A549 (cell line): ENCODE data around the gene SFRP5. TPM values are rescaled to one million over a fixed set of nuclear protein-coding genes. Genes with fewer than 3 reads are reported as not detected.

ENCODE experiments used
- ATAC-seq, 2 experiments: fragments of 200-7000 bp in 1 of 2; fragments of >200 bp in 1 of 2; cut with Nextera tagmentation in 1 of 2; cut with Tn5 transposase in 1 of 2; 3 replicates each; pipeline versions ENCODE4 v1.8.0 to v1.9.1; 2018 to 2020; ENCODE audit warnings: mild to moderate bottlenecking in 1 of 2, moderate library complexity in 1 of 2
- CTCF ChIA-PET: fragments of 300-600 bp; sonication (Branson Sonifier 250); formaldehyde crosslinking; extraction: SDS; loops from one replicate; lab custom pipeline; 2021; ENCODE audit warnings: antibody characterized with exemption, inconsistent platforms; lab: Yijun Ruan, JAX
- POLR2A ChIA-PET: fragments of 350-600 bp; formaldehyde crosslinking; extraction: SDS; loops from one replicate; lab custom pipeline; 2021; ENCODE audit warnings: antibody characterized with exemption, inconsistent platforms; lab: Yijun Ruan, JAX
- DNase-seq, 2 experiments: peaks; one replicate each; pipeline versions ENCODE4 v3.0.0 to v3.0.0-alpha.2; 2011 to 2016; ENCODE audit warnings: low read depth in 1 of 2, low spot score in 1 of 2
- FAIRE-seq: peaks from 2 replicates; lab custom pipeline; 2011; peaks lifted over from hg19 to GRCh38; lab: Jason Lieb, UNC
- H3K27ac ChIP-seq, 2 experiments: fragments of >200 bp; sonication (Bioruptor Twin); formaldehyde crosslinking; 3 replicates each; pipeline ENCODE4 v1.5.1; 2016 to 2017
- H3K4me1 ChIP-seq: fragments of >200 bp; sonication (Bioruptor Twin); formaldehyde crosslinking; 3 replicates; pipeline ENCODE4 v1.6.1; 2016
- H3K4me2 ChIP-seq: fragments of >200 bp; sonication (Bioruptor Twin); formaldehyde crosslinking; 3 replicates; pipeline ENCODE4 v1.6.1; 2016
- H3K4me3 ChIP-seq: fragments of >200 bp; sonication (Bioruptor Twin); formaldehyde crosslinking; 3 replicates; pipeline ENCODE4 v1.5.1; 2016
- H3K9me3 ChIP-seq: fragments of >200 bp; sonication (Bioruptor Twin); formaldehyde crosslinking; 3 replicates; pipeline ENCODE4 v1.6.1; 2016
- ATOH8 ChIP-seq: fragments of 250-450 bp; sonication (Bioruptor Pico); IDR thresholded peaks from 2 replicates; pipeline ENCODE4 v1.5.0; 2020; ENCODE audit warnings: low read depth, mild to moderate bottlenecking, moderate library complexity
- CHD4 ChIP-seq: fragments of 200-600 bp; sonication (generic); IDR thresholded peaks from 2 replicates; pipeline ENCODE4 v1.6.1; 2016; ENCODE audit warnings: antibody characterized with exemption, mild to moderate bottlenecking, borderline replicate concordance
- EHF ChIP-seq: fragments of 250-450 bp; sonication (Bioruptor Pico); IDR thresholded peaks from 2 replicates; pipeline ENCODE4 v1.5.0; 2020; ENCODE audit warnings: mild to moderate bottlenecking
- EP300 ChIP-seq, 2 experiments: fragments of >200 bp; sonication (Bioruptor Twin); formaldehyde crosslinking; IDR thresholded peaks; 2 replicates in 1 of 2; 3 replicates in 1 of 2; pipeline ENCODE4 v1.6.1; 2016 to 2017
- FOSB ChIP-seq: fragments of 250-450 bp; sonication (Bioruptor Pico); IDR thresholded peaks from 2 replicates; pipeline ENCODE4 v1.5.0; 2020; ENCODE audit warnings: mild to moderate bottlenecking, moderate library complexity
- HDAC2 ChIP-seq: fragments of 200-600 bp; sonication (generic); IDR thresholded peaks from 2 replicates; pipeline ENCODE4 v1.6.1; 2016
- HEYL ChIP-seq: fragments of 250-450 bp; sonication (Bioruptor Pico); IDR thresholded peaks from 2 replicates; pipeline ENCODE4 v1.8.0; 2021; ENCODE audit warnings: mild to moderate bottlenecking, moderate library complexity
- HOXB13 ChIP-seq: fragments of 250-450 bp; sonication (Bioruptor Pico); IDR thresholded peaks from 2 replicates; pipeline ENCODE4 v1.5.0; 2020; ENCODE audit warnings: low read depth, mild to moderate bottlenecking, moderate library complexity
- HOXB5 ChIP-seq: fragments of 250-450 bp; sonication (Bioruptor Pico); IDR thresholded peaks from 2 replicates; pipeline ENCODE4 v1.5.0; 2020; ENCODE audit warnings: mild to moderate bottlenecking, moderate library complexity
- JUNB ChIP-seq: fragments of >200 bp; sonication (Bioruptor Twin); formaldehyde crosslinking; IDR thresholded peaks from 2 replicates; pipeline ENCODE4 v1.6.1; 2016
- KDM1A ChIP-seq: fragments of 200-600 bp; sonication (generic); IDR thresholded peaks from 2 replicates; pipeline ENCODE4 v1.6.1; 2016; ENCODE audit warnings: low read depth, mild to moderate bottlenecking
- NFE2L2 ChIP-seq: fragments of 150-350 bp; conservative IDR thresholded peaks from 2 replicates; pipeline ENCODE4 v1.6.1; 2014; ENCODE audit warnings: low read length
- NPAS2 ChIP-seq: fragments of 250-450 bp; sonication (Bioruptor Pico); IDR thresholded peaks from 2 replicates; pipeline ENCODE4 v1.8.0; 2022; ENCODE audit warnings: mild to moderate bottlenecking, moderate library complexity, borderline replicate concordance
- RAD21 ChIP-seq, 2 experiments: fragments of >200 bp in 1 of 2; sonication (Bioruptor Twin) in 1 of 2; formaldehyde crosslinking in 1 of 2; IDR thresholded peaks in 1 of 2; conservative IDR thresholded peaks in 1 of 2; 2 replicates in 1 of 2; 3 replicates in 1 of 2; pipeline ENCODE4 v1.6.1; 2012 to 2018; ENCODE audit warnings: inconsistent platforms in 1 of 2
- RNF2 ChIP-seq: fragments of 200-600 bp; sonication (generic); IDR thresholded peaks from 2 replicates; pipeline ENCODE4 v1.6.1; 2016; ENCODE audit warnings: low read depth, mild to moderate bottlenecking, antibody characterized with exemption, moderate library complexity, borderline replicate concordance
- ZFP36 ChIP-seq: fragments of 450-650 bp; IDR thresholded peaks from 2 replicates; pipeline ENCODE4 v1.6.1; 2014; ENCODE audit warnings: borderline replicate concordance; ENCODE audit not compliant: partially characterized antibody
- ZNF302 ChIP-seq: fragments of 250-450 bp; sonication (Bioruptor Pico); IDR thresholded peaks from 2 replicates; pipeline ENCODE4 v1.9.0; 2021; ENCODE audit warnings: inconsistent platforms, mild to moderate bottlenecking, moderate library complexity
- WGBS: methylation state at CpG from one replicate; pipeline ENCODE4 v1.1.6; 2017; ENCODE audit errors: missing lambda C conversion rate; 5-methylcytosine and 5-hydroxymethylcytosine counted together
- polyA plus RNA-seq, 4 experiments: library from polyadenylated mRNA; depleted of rRNA in 3 of 4; stranded (reverse); fragments of >200 nt; fragmentation: RNase III in 1 of 4; extraction: RNeasy Plus Mini Kit Qiagen cat#74134 plus additional on column Dnase treatment in 1 of 4; gene quantifications; 2 replicates in 3 of 4; 3 replicates in 1 of 4; pipeline ENCODE4 v1.2.3, GENCODE V29; 2011 to 2017
- TF ChIP-seq, protein P1 (sequence below): IDR thresholded peaks from 2 replicates; pipeline ENCODE4 v1.6.1; 2012
- TF ChIP-seq, protein P2 (sequence below): fragments of 450-650 bp; IDR thresholded peaks from 2 replicates; pipeline ENCODE4 v1.6.1; 2014; ENCODE audit warnings: antibody characterized with exemption
- TF ChIP-seq, protein P3 (sequence below): IDR thresholded peaks from 2 replicates; pipeline ENCODE4 v1.6.1; 2012
- TF ChIP-seq, protein P4 (sequence below): fragments of >200 bp; sonication (Bioruptor Twin); formaldehyde crosslinking; IDR thresholded peaks from 3 replicates; pipeline ENCODE4 v1.5.1; 2016

The SFRP5 gene
- polyA plus RNA-seq, 2 of the 4 experiments (the other 2 are of a cell fraction), result 0.50 to 1.2 TPM

DNA sequence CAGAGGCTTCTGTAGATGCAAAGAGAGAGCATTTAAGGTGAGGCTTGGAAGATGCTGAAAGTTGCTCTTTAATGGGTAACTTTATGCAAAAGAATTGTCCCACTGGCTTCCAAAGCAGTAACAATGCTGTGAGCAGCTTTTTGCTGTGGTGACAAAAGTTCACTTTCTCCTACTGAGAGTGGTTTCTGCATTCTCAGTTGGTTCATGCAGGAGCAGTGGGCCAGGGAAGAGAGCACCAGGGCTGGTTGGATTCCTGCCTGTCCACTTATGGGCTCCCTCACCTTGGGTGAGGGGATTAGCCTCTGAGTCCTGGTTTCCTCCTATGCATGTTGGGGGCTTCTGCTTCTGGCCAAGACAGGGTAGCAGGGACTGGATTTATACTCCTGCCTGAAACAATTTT is 46.8 kb upstream of the SFRP5 start:
- CTCF ChIA-PET, result interaction anchor here (1.0 to 2.8 kb wide), 3 partner anchors 10 to 51 kb away, joined by 3 to 8 read pairs (median 3); no protein-coding TSS in a partner anchor

GRCh38 chr10:97816609-97817008 is 44.8 kb upstream of the SFRP5 start:
- ChIA-PET CTCF (interaction anchor here (0.6 to 2.8 kb wide), 4 partner anchors 12 to 133 kb away, joined by 3 to 8 read pairs (median 5); no protein-coding TSS in a partner anchor), POLR2A (no interaction called here)
- ATAC-seq, result no peak
- Histone ChIP-seq H3K4me1 (peaks cover 28% of the 10 kb centered on the region), H3K27ac (peak overlapping the region in 1 of 2 experiments; percentile 5; a peak in 1 of 6 replicates), H3K4me2 (no peak overlapping the region), H3K4me3 (no peak overlapping the region), H3K9me3 (no peaks in the 10 kb centered on the region)
- WGBS, result 80% methylated on average over 4 of the region's 4 CpGs
- no peak for DNase-seq
- FAIRE-seq, result no peak
- TF ChIP-seq, protein P1, sequence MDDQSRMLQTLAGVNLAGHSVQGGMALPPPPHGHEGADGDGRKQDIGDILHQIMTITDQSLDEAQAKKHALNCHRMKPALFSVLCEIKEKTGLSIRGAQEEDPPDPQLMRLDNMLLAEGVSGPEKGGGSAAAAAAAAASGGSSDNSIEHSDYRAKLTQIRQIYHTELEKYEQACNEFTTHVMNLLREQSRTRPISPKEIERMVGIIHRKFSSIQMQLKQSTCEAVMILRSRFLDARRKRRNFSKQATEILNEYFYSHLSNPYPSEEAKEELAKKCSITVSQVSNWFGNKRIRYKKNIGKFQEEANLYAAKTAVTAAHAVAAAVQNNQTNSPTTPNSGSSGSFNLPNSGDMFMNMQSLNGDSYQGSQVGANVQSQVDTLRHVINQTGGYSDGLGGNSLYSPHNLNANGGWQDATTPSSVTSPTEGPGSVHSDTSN, result no peak
- TF ChIP-seq HEYL (CRISPR knock-in tag) (no peak), ATOH8 (no peak), HOXB5 (CRISPR knock-in tag) (no peak), NFE2L2 (no peak), NPAS2 (CRISPR knock-in tag) (no peak), ZFP36 (no peak)

More for the DNA sequence above, 46.8 kb upstream of the SFRP5 start:
- no peaks in the 10 kb centered on the region for H3K9me3 ChIP-seq
- H3K4me1 ChIP-seq, result peaks cover 21% of the 10 kb centered on the region
- H3K4me3 ChIP-seq, result no peak overlapping the region
- H3K27ac ChIP-seq, result 0 out of 6 replicates have a peak overlapping the region, but pooled peaks of 1 of the 2 experiments have one; percentile 8
- FAIRE-seq, result no peak
- H3K4me2 ChIP-seq, result no peak overlapping the region
- no peak for ATAC-seq
- POLR2A ChIA-PET, result no interaction called here
- TF ChIP-seq KDM1A (no peak), CHD4 (no peak), FOSB (CRISPR knock-in tag) (no peak), EP300 (IDR thresholded peaks at IDR 0.05) (no peak), EHF (CRISPR knock-in tag) (no peak), JUNB (no peak), HOXB13 (CRISPR knock-in tag) (no peak), ZNF302 (CRISPR knock-in tag) (no peak), RAD21 (conservative IDR thresholded peaks at IDR 0.05 in 1 of 2, IDR thresholded peaks at IDR 0.05 in 1 of 2) (no peak), RNF2 (no peak), HDAC2 (no peak)
- TF ChIP-seq, protein P2, sequence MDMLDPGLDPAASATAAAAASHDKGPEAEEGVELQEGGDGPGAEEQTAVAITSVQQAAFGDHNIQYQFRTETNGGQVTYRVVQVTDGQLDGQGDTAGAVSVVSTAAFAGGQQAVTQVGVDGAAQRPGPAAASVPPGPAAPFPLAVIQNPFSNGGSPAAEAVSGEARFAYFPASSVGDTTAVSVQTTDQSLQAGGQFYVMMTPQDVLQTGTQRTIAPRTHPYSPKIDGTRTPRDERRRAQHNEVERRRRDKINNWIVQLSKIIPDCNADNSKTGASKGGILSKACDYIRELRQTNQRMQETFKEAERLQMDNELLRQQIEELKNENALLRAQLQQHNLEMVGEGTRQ, result no peak
- TF ChIP-seq, protein P3, sequence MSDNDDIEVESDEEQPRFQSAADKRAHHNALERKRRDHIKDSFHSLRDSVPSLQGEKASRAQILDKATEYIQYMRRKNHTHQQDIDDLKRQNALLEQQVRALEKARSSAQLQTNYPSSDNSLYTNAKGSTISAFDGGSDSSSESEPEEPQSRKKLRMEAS, result no peak
- TF ChIP-seq, protein P4, sequence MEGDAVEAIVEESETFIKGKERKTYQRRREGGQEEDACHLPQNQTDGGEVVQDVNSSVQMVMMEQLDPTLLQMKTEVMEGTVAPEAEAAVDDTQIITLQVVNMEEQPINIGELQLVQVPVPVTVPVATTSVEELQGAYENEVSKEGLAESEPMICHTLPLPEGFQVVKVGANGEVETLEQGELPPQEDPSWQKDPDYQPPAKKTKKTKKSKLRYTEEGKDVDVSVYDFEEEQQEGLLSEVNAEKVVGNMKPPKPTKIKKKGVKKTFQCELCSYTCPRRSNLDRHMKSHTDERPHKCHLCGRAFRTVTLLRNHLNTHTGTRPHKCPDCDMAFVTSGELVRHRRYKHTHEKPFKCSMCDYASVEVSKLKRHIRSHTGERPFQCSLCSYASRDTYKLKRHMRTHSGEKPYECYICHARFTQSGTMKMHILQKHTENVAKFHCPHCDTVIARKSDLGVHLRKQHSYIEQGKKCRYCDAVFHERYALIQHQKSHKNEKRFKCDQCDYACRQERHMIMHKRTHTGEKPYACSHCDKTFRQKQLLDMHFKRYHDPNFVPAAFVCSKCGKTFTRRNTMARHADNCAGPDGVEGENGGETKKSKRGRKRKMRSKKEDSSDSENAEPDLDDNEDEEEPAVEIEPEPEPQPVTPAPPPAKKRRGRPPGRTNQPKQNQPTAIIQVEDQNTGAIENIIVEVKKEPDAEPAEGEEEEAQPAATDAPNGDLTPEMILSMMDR, result no peak
- TF ChIP-seq, protein P1, result no peak
- DNase-seq, result no peak
